K562 (cell line): ENCODE measurements around the gene GTF2H4. TPM values are rescaled to one million over a fixed set of nuclear protein-coding genes. Genes with fewer than 3 reads are reported as not detected.

Experiments
- DNMT1 ChIP-seq: fragments of 450-650 bp; IDR thresholded peaks from 2 replicates; pipeline ENCODE4 v1.6.1; 2016; ENCODE audit warnings: antibody characterized with exemption, mild to moderate bottlenecking
- EGR1 ChIP-seq: fragments of 450-650 bp; conservative IDR thresholded peaks from 2 replicates; pipeline ENCODE4 v1.6.1; 2017; ENCODE audit warnings: mild to moderate bottlenecking
- ETV5 ChIP-seq: sonication (generic); formaldehyde crosslinking; IDR thresholded peaks from 2 replicates; pipeline ENCODE4 v1.4.0; 2020; ENCODE audit warnings: low read depth, mild to moderate bottlenecking, missing genetic modification reagents
- ILF3 ChIP-seq: fragments of 450-650 bp; IDR thresholded peaks from 2 replicates; pipeline ENCODE4 v1.6.1; 2018; ENCODE audit warnings: antibody characterized with exemption, mild to moderate bottlenecking, moderate library complexity, borderline replicate concordance
- MCM7 ChIP-seq, 2 experiments: fragments of 450-650 bp; IDR thresholded peaks; 2 replicates each; pipeline ENCODE4 v1.6.1; 2016 to 2018
- MYBL2 ChIP-seq, 2 experiments: fragments of 450-650 bp in 1 of 2; sonication (generic) in 1 of 2; formaldehyde crosslinking in 1 of 2; IDR thresholded peaks; 2 replicates each; pipeline versions ENCODE4 v1.6.1 to v1.8.1; 2017 to 2022; ENCODE audit warnings: borderline replicate concordance in 1 of 2, inconsistent platforms in 1 of 2, low read depth in 1 of 2, mild to moderate bottlenecking in 1 of 2, missing genetic modification reagents in 1 of 2, moderate library complexity in 1 of 2
- NFXL1 ChIP-seq: fragments of 450-650 bp; formaldehyde crosslinking; IDR thresholded peaks from 2 replicates; pipeline ENCODE4 v1.4.0; 2021; ENCODE audit warnings: mild to moderate bottlenecking
- NONO ChIP-seq, 2 experiments: fragments of 200-400 bp in 1 of 2; fragments of 450-650 bp in 1 of 2; formaldehyde crosslinking in 1 of 2; IDR thresholded peaks; 2 replicates each; pipeline ENCODE4 v1.6.1; 2017; ENCODE audit warnings: low read depth in 2 of 2, mild to moderate bottlenecking in 2 of 2, moderate library complexity in 2 of 2, low read length in 1 of 2
- SAP30 ChIP-seq: fragments of 200-600 bp; sonication (generic); IDR thresholded peaks from 2 replicates; pipeline ENCODE4 v1.6.1; 2012; ENCODE audit warnings: borderline replicate concordance, low read depth, mild to moderate bottlenecking, moderate library complexity, low read length, control low read depth, inconsistent platforms; ENCODE audit not compliant: insufficient read depth, poor library complexity, severe bottlenecking
- SOX6 ChIP-seq: fragments of 450-650 bp; IDR thresholded peaks from 2 replicates; pipeline ENCODE4 v1.6.1; 2014; ENCODE audit warnings: mild to moderate bottlenecking
- YBX1 ChIP-seq: fragments of 450-650 bp; IDR thresholded peaks from 2 replicates; pipeline ENCODE4 v1.7.1; 2016; ENCODE audit warnings: mild to moderate bottlenecking
- ZFP36 ChIP-seq: fragments of 150-350 bp; IDR thresholded peaks from 2 replicates; pipeline ENCODE4 v1.6.1; 2018; ENCODE audit warnings: low read length, low read depth; ENCODE audit not compliant: partially characterized antibody
- ZNF583 ChIP-seq: fragments of 250-450 bp; sonication (Bioruptor Pico); IDR thresholded peaks from 2 replicates; pipeline ENCODE4 v1.4.0; 2020
- ZNF76 ChIP-seq: fragments of 250-450 bp; sonication (Bioruptor Pico); IDR thresholded peaks from 2 replicates; pipeline ENCODE4 v1.4.0; 2020; ENCODE audit warnings: mild to moderate bottlenecking, moderate library complexity, borderline replicate concordance
- polyA plus RNA-seq, 8 experiments: library from polyadenylated mRNA; depleted of rRNA in 4 of 8; stranded (reverse) in 5 of 8; unstranded in 3 of 8; fragments of >200 nt; fragmentation: Nextera tagmentation in 2 of 8; fragmentation: Illumina TruSeq in 1 of 8; extraction: Ambion mirVana in 2 of 8; extraction: Trizol in 1 of 8; gene quantifications; 2 replicates each; pipeline versions ENCODE4 v1.2.1 to v1.2.3, GENCODE V29; 2011 to 2014; ENCODE audit warnings: inconsistent platforms in 1 of 8, missing spikeins in 1 of 8
- total RNA-seq, 7 experiments: library from RNA; depleted of rRNA in 6 of 7; stranded (reverse); fragments of >200 nt in 6 of 7; fragmentation: Illumina TruSeq in 2 of 7; extraction: Trizol in 2 of 7; gene quantifications; 2 replicates each; pipeline versions ENCODE4 v1.2.1 to v1.2.3, GENCODE V29; 2011 to 2021; ENCODE audit warnings: low replicate concordance in 1 of 7
- TF ChIP-seq, protein P1 (sequence below): fragments of 450-650 bp; formaldehyde crosslinking; IDR thresholded peaks from 2 replicates; pipeline ENCODE4 v1.4.0; 2022; ENCODE audit warnings: missing genetic modification characterization
- TF ChIP-seq, protein P2 (sequence below): IDR thresholded peaks from 2 replicates; pipeline ENCODE4 v1.6.1; 2014; ENCODE audit warnings: antibody characterized with exemption
- TF ChIP-seq, protein P3 (sequence below): fragments of 250-450 bp; sonication (Bioruptor Pico); IDR thresholded peaks from 2 replicates; pipeline ENCODE4 v1.4.0; 2020

Gene GTF2H4
- total and polyA plus RNA-seq, 9 of the 15 experiments (the other 6 are each of a cell fraction or from before 2014, with no cell fraction given), result 3.6 to 86.1 (median 39.6) TPM

DNA sequence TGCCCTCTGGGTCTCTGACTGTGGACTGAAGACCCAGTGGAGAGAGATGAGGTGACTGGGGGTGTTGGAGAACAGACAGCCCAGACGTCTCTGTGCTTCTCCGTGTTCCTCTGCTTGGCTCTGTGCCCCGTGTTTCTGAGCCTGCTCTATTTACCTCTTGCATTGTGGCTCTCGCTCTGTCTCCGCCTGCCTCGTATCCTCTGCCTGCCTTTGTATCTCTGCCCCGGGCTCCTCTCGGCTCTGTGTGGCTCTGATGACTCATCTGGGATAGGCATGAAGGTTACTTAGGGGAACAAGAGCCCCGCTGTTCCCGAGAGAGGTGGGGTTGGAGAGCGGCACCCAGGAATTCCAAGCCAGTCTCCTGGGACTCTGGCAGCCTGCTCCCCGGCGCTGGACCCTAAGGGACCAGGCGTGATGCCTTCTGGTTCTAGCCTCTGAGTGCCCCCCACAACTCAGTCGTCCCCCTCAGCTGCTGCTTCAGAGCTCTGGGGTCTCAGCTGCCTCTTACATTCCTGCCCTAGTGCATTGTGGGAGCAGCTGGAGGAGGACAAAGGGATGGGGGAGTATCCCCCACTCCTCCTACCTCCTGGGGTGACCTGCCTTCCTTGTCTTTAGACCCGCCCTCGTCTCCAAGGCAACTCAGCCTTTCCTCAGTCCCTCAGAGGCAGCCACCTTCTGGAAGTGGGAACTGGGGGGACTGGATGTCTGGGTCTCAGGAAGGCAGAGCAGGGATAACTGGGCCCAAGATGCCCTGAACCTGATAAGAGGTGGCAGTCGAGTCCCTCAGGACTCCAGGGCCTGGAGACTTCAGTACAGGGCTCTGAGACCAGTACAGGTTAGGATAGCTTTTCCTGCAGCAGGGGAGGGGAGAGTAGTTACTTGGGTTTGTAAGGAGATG, 21.8 kb upstream of the GTF2H4 start (continued):
- peak; percentile 52; the same call in 1 of the 2 replicates for TF ChIP-seq SOX6
- 0 out of 2 replicates have a peak, but pooled peaks have one; percentile 36 for TF ChIP-seq ZNF583 (CRISPR knock-in tag)
- TF ChIP-seq, protein P1, sequence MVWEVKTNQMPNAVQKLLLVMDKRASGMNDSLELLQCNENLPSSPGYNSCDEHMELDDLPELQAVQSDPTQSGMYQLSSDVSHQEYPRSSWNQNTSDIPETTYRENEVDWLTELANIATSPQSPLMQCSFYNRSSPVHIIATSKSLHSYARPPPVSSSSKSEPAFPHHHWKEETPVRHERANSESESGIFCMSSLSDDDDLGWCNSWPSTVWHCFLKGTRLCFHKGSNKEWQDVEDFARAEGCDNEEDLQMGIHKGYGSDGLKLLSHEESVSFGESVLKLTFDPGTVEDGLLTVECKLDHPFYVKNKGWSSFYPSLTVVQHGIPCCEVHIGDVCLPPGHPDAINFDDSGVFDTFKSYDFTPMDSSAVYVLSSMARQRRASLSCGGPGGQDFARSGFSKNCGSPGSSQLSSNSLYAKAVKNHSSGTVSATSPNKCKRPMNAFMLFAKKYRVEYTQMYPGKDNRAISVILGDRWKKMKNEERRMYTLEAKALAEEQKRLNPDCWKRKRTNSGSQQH, result 0 out of 2 replicates have a peak, but pooled peaks have one; percentile 21
- no peak for TF ChIP-seq MYBL2 (IDR thresholded peaks at IDR 0.05; ENCODE audit: low read depth)
- TF ChIP-seq MYBL2 (CRISPR knock-in tag; IDR thresholded peaks at IDR 0.05; ENCODE audit: borderline replicate concordance), result no peak
- TF ChIP-seq NFXL1 (CRISPR knock-in tag), result no peak
- TF ChIP-seq, protein P2, sequence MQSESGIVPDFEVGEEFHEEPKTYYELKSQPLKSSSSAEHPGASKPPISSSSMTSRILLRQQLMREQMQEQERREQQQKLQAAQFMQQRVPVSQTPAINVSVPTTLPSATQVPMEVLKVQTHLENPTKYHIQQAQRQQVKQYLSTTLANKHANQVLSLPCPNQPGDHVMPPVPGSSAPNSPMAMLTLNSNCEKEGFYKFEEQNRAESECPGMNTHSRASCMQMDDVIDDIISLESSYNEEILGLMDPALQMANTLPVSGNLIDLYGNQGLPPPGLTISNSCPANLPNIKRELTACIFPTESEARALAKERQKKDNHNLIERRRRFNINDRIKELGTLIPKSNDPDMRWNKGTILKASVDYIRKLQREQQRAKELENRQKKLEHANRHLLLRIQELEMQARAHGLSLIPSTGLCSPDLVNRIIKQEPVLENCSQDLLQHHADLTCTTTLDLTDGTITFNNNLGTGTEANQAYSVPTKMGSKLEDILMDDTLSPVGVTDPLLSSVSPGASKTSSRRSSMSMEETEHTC, result no peak
- peak; percentile 38; the same call in 1 of the 2 replicates for TF ChIP-seq DNMT1
- TF ChIP-seq ZNF76 (CRISPR knock-in tag), result peak; percentile 66; the same call in 1 of the 2 replicates
- TF ChIP-seq ZFP36, result peak; percentile 4
- TF ChIP-seq ETV5 (CRISPR knock-in tag), result 0 out of 2 replicates have a peak, but pooled peaks have one; percentile 62
- no peak for TF ChIP-seq MCM7 (IDR thresholded peaks at IDR 0.05)
- no peak for TF ChIP-seq ILF3
- no peak for TF ChIP-seq YBX1
- TF ChIP-seq SAP30, result peak; percentile 10
- TF ChIP-seq, protein P3, sequence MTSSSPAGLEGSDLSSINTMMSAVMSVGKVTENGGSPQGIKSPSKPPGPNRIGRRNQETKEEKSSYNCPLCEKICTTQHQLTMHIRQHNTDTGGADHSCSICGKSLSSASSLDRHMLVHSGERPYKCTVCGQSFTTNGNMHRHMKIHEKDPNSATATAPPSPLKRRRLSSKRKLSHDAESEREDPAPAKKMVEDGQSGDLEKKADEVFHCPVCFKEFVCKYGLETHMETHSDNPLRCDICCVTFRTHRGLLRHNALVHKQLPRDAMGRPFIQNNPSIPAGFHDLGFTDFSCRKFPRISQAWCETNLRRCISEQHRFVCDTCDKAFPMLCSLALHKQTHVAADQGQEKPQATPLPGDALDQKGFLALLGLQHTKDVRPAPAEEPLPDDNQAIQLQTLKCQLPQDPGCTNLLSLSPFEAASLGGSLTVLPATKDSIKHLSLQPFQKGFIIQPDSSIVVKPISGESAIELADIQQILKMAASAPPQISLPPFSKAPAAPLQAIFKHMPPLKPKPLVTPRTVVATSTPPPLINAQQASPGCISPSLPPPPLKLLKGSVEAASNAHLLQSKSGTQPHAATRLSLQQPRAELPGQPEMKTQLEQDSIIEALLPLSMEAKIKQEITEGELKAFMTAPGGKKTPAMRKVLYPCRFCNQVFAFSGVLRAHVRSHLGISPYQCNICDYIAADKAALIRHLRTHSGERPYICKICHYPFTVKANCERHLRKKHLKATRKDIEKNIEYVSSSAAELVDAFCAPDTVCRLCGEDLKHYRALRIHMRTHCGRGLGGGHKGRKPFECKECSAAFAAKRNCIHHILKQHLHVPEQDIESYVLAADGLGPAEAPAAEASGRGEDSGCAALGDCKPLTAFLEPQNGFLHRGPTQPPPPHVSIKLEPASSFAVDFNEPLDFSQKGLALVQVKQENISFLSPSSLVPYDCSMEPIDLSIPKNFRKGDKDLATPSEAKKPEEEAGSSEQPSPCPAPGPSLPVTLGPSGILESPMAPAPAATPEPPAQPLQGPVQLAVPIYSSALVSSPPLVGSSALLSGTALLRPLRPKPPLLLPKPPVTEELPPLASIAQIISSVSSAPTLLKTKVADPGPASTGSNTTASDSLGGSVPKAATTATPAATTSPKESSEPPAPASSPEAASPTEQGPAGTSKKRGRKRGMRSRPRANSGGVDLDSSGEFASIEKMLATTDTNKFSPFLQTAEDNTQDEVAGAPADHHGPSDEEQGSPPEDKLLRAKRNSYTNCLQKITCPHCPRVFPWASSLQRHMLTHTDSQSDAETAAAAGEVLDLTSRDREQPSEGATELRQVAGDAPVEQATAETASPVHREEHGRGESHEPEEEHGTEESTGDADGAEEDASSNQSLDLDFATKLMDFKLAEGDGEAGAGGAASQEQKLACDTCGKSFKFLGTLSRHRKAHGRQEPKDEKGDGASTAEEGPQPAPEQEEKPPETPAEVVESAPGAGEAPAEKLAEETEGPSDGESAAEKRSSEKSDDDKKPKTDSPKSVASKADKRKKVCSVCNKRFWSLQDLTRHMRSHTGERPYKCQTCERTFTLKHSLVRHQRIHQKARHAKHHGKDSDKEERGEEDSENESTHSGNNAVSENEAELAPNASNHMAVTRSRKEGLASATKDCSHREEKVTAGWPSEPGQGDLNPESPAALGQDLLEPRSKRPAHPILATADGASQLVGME (CRISPR knock-in tag), result 0 out of 2 replicates have a peak, but pooled peaks have one; percentile 47
- TF ChIP-seq NONO (IDR thresholded peaks at IDR 0.05; ENCODE audit: low read depth in 2 of 2, low read length in 1 of 2), result peak in 1 of 2 experiments; percentile 28; a peak in 1 of 4 replicates
- TF ChIP-seq EGR1, result peak; percentile 71
